Transverse colon (tissue), 4 donors: ENCODE data around the gene RB1.

Experiments
- EP300 ChIP-seq: sonication (generic); formaldehyde crosslinking; IDR thresholded peaks from one replicate; pipeline ENCODE4 v1.6.1; 2017; ENCODE audit warnings: antibody characterized with exemption, low read depth
- POLR2A ChIP-seq: fragments of 450-650 bp; IDR thresholded peaks from one replicate; pipeline ENCODE4 v1.6.1; 2016; ENCODE audit warnings: antibody characterized with exemption, mild to moderate bottlenecking, moderate library complexity
- POLR2AphosphoS5 ChIP-seq, 3 donors: sonication (generic); formaldehyde crosslinking; IDR thresholded peaks; one replicate each; pipeline ENCODE4 v1.6.1; 2016; ENCODE audit warnings: antibody characterized with exemption in 3 of 3
- TF ChIP-seq, protein P1 (sequence below), 5 experiments: fragments of 200-600 bp in 3 of 5; fragments of 450-650 bp in 2 of 5; sonication (generic) in 3 of 5; IDR thresholded peaks; 1 replicate in 2 of 5; 2 replicates in 3 of 5; pipeline ENCODE4 v1.5.1; 2016 to 2017; ENCODE audit warnings: antibody characterized with exemption in 5 of 5, inconsistent platforms in 3 of 5, mild to moderate bottlenecking in 2 of 5, moderate library complexity in 1 of 5

DNA sequence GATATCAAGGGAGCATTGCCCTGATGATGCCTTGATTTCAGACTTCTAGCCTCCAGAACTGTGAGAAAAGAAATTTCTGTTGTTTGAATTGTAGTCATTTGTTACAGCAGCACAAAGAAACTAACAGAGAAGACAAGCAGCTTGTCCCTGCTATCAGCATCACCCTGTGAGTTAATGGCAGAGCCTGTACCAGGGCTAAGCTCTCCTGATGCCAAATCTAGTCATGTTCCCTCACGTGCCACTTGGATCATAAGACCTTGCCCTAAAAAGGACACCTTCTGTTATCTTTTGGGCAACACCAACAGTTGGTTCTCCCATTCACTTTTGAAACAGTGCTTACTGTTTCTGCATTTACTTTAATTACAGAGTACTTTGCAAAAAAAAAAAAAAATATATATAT is 214.5 kb downstream of the RB1 start:
- TF ChIP-seq, protein P1, sequence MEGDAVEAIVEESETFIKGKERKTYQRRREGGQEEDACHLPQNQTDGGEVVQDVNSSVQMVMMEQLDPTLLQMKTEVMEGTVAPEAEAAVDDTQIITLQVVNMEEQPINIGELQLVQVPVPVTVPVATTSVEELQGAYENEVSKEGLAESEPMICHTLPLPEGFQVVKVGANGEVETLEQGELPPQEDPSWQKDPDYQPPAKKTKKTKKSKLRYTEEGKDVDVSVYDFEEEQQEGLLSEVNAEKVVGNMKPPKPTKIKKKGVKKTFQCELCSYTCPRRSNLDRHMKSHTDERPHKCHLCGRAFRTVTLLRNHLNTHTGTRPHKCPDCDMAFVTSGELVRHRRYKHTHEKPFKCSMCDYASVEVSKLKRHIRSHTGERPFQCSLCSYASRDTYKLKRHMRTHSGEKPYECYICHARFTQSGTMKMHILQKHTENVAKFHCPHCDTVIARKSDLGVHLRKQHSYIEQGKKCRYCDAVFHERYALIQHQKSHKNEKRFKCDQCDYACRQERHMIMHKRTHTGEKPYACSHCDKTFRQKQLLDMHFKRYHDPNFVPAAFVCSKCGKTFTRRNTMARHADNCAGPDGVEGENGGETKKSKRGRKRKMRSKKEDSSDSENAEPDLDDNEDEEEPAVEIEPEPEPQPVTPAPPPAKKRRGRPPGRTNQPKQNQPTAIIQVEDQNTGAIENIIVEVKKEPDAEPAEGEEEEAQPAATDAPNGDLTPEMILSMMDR (IDR thresholded peaks at IDR 0.05), result no peak
- TF ChIP-seq POLR2A, result no peak
- TF ChIP-seq POLR2AphosphoS5 (IDR thresholded peaks at IDR 0.05), result no peak
- no peak for TF ChIP-seq EP300
